Measurements from ENCODE around the gene TDRD6. TPM values are rescaled to one million over a fixed set of nuclear protein-coding genes. Genes with fewer than 3 reads are reported as not detected.

Gene TDRD6
- total RNA-seq, 2 donors from 2014 or later = 0.09 to 0.20 TPM

GRCh38 chr6:46667377-46667776 is 20.3 kb upstream of the TDRD6 start:
- no peaks in the 10 kb centered on the region for H3K9me3 ChIP-seq (ENCODE audit: control insufficient read depth, low read length)
- H3K36me3 Mint-ChIP-seq (ENCODE audit: low read depth) = no peaks in the 10 kb centered on the region
- H3K27me3 Mint-ChIP-seq (ENCODE audit: insufficient read depth) = no peaks in the 10 kb centered on the region

GRCh38 chr6:46674410-46674809 is 13.3 kb upstream of the TDRD6 start:
- no peak overlapping the region for H3K4me3 ChIP-seq (ENCODE audit: low read length)
- no peak for TF ChIP-seq CTCF (conservative IDR thresholded peaks at IDR 0.05)
- no peak overlapping the region for H3K27ac ChIP-seq (ENCODE audit: low read depth, low read length)
- 89 to 92% methylated on average over 1 of the region's 1 CpG for WGBS, 2 experiments (ENCODE audit: insufficient coverage in 1 of 2, insufficient read length in 1 of 2)
- no peak overlapping the region for H3K27ac Mint-ChIP-seq
- H3K36me3 ChIP-seq (ENCODE audit: control insufficient read depth, insufficient read depth, low read length) = no peaks in the 10 kb centered on the region
- no peaks in the 10 kb centered on the region for H3K9me3 Mint-ChIP-seq
- H3K9ac ChIP-seq (ENCODE audit: extremely low read depth, low read length, poor library complexity, severe bottlenecking) = no peak overlapping the region
- H3K36me3 Mint-ChIP-seq (ENCODE audit: low read depth) = no peaks in the 10 kb centered on the region
- H3K4me1 ChIP-seq (ENCODE audit: control insufficient read depth, insufficient read depth, low read length) = no peaks in the 10 kb centered on the region
- no peaks in the 10 kb centered on the region for H3K27me3 Mint-ChIP-seq (ENCODE audit: insufficient read depth)
- no peaks in the 10 kb centered on the region for H3K9me3 ChIP-seq (ENCODE audit: control insufficient read depth, low read length)
- DNase-seq = no peak
- no peak overlapping the region for H3K4me3 Mint-ChIP-seq
- no peaks in the 10 kb centered on the region for H3K27me3 ChIP-seq (ENCODE audit: control insufficient read depth, insufficient read depth, low read length, poor library complexity, severe bottlenecking)
- H3K4me1 Mint-ChIP-seq = peaks cover 7% of the 10 kb centered on the region

More at GRCh38 chr6:46667377-46667776, 20.3 kb upstream of the TDRD6 start:
- Mint-ChIP-seq H3K4me1 (no peaks in the 10 kb centered on the region), H3K27ac (no peak overlapping the region), H3K9me3 (no peaks in the 10 kb centered on the region), H3K4me3 (no peak overlapping the region)
- TF ChIP-seq CTCF (conservative IDR thresholded peaks at IDR 0.05) = no peak
- Histone ChIP-seq H3K9ac (ENCODE audit: extremely low read depth, low read length, poor library complexity, severe bottlenecking) (no peak overlapping the region), H3K36me3 (ENCODE audit: control insufficient read depth, insufficient read depth, low read length) (no peaks in the 10 kb centered on the region), H3K27me3 (ENCODE audit: control insufficient read depth, insufficient read depth, low read length, poor library complexity, severe bottlenecking) (no peaks in the 10 kb centered on the region), H3K4me3 (ENCODE audit: low read length) (no peak overlapping the region), H3K4me1 (ENCODE audit: control insufficient read depth, insufficient read depth, low read length) (no peaks in the 10 kb centered on the region), H3K27ac (ENCODE audit: low read depth, low read length) (no peak overlapping the region)
- no peak for DNase-seq
- WGBS, 2 experiments (ENCODE audit: insufficient coverage in 1 of 2, insufficient read length in 1 of 2) = 84 to 92% methylated on average over 2 of the region's 2 CpGs

- H3K36me3 Mint-ChIP-seq (ENCODE audit: low read depth) = no peaks in the 10 kb centered on the region
- 89 to 93% methylated on average over 4 to 6 of the region's 6 CpGs for WGBS, 2 experiments (ENCODE audit: insufficient coverage in 1 of 2, insufficient read length in 1 of 2)
Measured at GRCh38 chr6:46676604-46677313, 10.9 kb upstream of the TDRD6 start.

More at GRCh38 chr6:46676604-46677313, 10.9 kb upstream of the TDRD6 start:
- Mint-ChIP-seq H3K4me1 (peaks cover 7% of the 10 kb centered on the region), H3K9me3 (no peaks in the 10 kb centered on the region), H3K27ac (no peak overlapping the region), H3K4me3 (no peak overlapping the region), H3K27me3 (ENCODE audit: insufficient read depth) (no peaks in the 10 kb centered on the region)
- Histone ChIP-seq H3K36me3 (ENCODE audit: control insufficient read depth, insufficient read depth, low read length) (no peaks in the 10 kb centered on the region), H3K4me1 (ENCODE audit: control insufficient read depth, insufficient read depth, low read length) (no peaks in the 10 kb centered on the region), H3K4me3 (ENCODE audit: low read length) (no peak overlapping the region), H3K9ac (ENCODE audit: extremely low read depth, low read length, poor library complexity, severe bottlenecking) (no peak overlapping the region), H3K27me3 (ENCODE audit: control insufficient read depth, insufficient read depth, low read length, poor library complexity, severe bottlenecking) (no peaks in the 10 kb centered on the region), H3K27ac (ENCODE audit: low read depth, low read length) (no peak overlapping the region), H3K9me3 (ENCODE audit: control insufficient read depth, low read length) (no peaks in the 10 kb centered on the region)
- no peak for DNase-seq
- no peak for TF ChIP-seq CTCF (conservative IDR thresholded peaks at IDR 0.05)
